ENCODE measurements around the gene SLC25A5.
A peak's percentile ranks its signal among the peaks of the same experiment; 100 is the strongest.
"Not testable (repeated sequence)": the region's sequence is repeated elsewhere in the genome, so short reads cannot be mapped to it uniquely, and the experiment has no call there.

The SLC25A5 gene

DNA sequence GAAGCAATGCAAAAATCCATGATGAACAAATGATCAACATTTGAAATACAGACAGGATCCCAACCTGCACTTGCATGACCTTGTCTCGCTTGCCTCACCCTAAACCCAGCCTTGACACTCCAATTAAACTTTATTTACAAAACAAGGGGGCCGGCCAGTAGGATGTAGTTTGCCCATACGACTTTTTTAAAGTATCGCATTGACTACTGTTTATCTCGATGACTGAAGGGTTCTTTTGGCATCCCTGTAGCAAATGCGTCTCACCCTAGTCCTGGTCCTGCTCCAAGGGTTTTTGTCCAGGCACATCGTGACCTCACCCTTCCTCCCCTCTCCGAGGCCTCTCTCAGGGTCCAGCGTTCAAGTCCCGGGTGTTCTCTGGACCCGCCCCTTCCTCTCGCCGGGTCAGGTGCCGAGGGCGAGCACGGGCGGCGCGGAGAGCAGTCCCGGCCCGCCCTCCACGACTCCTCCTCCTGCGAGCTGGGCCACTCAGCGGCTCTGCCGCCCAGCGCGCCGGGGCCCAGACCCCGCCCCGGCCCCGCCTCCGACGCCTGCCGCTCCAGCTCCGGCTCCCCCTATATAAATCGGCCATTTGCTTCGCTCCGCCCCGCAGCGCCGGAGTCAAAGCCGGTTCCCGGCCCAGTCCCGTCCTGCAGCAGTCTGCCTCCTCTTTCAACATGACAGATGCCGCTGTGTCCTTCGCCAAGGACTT lies at the start of gene SLC25A5:
TSS of gene SLC25A5 (plus strand) at position 603 of the 709 bp plus-strand sequence. CDS start at position 675, 72 bp downstream.
- DNase-seq, result peak; percentile 89

DNA sequence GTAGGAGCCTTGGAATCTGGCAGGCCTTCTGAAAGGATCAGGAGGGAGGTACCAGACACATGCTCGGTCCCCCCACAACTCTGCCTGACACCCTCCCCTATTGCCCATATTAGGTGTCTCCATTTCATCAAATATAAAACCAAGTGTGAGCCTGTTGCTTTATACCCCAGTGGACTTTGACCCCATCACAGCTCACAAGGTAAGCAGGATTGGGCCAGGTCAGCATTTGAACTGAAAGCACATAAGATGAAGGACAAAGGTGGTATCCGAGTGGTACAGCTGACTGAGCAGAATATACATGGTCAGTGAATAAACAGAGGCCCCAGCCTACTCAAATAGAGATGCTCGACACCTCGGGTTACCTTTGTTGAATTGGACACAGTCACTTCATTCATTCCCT lies 49.1 kb upstream of the SLC25A5 start:
- no peak for DNase-seq

DNA sequence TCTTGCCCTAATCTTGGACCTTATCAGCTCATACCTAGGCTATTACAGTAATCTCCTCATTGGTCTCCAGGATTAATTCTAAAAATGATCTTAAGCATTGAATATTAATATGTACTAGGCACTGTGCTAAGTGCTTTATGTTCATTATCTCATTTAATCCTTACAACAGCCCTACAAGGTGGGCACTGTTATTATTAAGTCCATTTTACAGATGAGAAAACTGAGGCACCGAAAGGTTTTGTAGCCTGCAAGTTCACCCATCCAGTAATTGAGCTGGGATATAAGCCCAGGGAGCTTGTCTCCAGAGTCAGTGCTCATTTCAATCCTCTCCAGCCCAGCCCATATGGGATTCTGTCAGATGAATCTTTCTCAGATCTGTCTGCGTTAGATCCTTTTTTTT lies 48.3 kb upstream of the SLC25A5 start:
- DNase-seq, result no peak

DNA sequence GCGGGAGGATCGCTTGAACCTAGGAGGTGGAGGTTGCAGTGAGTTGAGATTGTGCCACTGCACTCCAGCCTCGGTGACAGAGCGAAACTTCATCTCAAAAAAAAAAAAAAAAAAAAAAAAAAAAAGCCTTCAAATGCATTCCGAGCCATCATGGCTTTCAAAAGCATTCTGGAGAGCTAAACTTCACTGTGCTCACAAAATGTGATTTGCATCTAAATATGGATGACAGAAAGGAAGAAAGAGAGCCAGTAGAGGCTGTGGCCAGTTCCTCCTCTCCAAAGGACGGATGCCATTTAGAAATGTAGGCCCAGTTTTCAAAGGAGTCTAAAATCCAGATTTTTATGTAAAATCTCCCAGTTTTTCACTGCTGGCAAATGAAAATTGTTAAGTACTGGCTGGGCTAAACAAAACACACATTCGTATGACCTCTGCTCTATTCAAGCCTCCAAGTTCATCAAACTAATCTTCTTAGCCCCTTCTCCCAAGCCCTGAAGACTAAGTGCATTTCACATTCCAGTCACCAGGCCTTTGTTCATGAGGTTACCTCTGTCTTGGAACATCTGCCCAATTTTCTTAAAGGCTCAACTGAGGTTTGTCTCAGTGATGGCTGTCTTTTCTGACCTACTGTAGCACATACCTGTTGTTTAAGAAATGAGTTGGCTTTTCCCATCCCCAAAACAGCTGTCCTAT lies 47.1 kb upstream of the SLC25A5 start:
- DNase-seq, result no peak

DNA sequence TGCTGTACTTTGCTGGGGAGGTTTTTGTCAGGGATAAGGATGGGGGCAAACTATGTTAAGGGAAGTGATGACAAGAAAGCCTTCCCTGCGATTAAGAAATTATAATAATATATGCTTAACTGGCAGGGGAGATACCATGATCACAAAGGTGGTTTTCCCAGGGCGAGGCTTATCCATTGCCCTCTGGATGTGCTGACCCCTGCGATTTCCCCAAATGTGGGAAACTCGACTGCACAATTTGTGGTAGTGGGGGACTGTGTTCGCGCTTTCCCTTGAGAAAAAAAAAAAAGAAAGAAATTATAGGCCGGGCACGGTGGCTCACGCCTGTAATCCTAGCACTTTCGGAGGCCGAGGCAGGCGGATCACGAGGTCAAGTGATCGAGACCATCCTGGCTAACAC lies 44.6 kb upstream of the SLC25A5 start:
- DNase-seq, result peak; percentile 58

DNA sequence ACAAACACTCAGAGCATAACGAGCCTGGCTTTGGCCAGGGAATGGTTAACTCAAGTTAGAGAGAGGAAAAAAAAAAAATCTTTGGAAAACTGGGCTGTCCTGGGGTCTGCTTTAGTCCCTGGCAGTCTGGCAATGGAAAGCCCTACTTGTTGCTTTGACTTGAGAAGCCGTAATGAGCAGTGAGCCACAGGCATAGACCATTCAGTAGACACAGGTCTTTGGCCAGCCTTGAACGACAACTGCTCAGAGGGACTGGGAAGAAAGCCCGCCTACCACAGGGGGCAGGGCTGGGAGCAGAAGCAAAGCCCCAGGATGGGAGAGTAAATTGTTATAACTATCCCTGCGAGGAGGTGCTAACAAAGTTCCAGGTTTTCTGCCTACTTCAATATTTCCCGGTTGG lies 43.2 kb upstream of the SLC25A5 start:
- DNase-seq, result no peak

DNA sequence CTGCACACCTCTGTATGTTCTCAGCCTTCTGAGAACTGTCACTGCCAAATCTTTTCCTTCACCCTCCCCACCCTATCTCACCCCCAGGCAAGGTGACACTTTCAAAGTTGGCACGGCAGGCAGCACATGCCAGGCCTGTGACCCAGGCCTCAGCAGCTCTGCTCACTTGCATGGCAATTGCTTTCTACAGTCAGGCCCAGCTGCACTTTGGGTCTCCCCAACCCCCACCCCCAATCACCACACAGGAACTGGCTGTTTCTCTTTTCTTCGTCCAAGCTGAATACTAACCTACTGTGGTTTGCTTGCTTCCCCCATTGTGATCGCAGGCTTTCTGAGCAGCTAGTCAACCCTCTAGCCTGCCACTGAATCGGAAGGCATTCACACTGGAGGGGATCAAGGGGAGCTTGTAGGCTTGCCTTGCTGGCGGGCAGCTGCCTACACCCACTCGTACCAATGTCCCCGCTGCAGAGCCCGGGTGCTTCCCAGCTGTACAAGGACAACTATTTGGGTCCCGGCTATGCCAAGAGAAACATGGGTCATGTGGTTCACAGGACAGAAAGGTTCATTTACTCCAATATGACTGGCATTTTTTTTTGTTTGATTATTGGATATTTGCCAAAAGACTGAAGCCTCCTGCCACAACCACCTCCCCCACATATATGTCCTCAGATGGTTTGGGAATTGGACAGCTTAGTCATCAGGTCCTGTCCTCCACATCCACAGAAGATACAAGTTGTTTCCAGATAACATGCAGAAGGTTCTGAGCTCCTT lies 41.0 kb upstream of the SLC25A5 start:
- DNase-seq, result peak; percentile 57

DNA sequence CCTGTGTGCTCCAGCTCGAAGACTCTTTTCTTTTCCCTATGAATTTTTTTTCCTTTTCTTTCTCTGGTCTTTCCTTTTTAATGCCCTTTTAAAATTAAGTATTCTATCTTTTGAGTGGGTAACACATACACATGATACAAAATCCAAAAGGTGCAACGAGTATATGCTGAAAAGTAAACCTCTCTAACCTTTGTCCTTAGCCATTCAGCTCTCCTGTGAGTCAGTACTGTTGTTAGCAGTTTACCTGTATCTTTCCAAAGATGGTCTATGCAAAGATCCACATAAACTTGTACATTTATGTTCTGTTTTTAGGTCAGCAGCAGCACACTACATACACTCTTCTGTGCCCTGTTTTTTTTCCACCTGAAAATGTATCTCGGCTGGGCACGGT lies 40.5 kb upstream of the SLC25A5 start:
- DNase-seq, result no peak

DNA sequence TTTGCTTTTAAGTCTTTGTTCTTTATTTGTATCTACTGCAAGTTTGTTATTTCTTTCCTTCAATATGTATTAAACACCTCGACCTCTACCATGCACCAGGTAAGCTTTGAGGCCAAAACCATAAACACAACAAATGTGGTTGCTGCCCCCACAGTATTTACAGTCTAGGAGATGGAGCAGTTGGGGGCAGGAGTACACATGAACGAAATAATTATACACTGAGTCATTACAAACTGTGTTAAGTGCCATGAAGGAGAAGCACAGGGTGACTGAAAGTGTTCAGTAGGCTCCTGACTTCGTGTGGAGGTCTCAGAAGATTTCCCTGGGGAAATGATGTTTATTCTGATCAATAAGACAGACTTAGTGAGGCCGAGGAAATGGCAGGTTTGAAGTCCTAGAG lies 38.8 kb upstream of the SLC25A5 start:
- no peak for DNase-seq

DNA sequence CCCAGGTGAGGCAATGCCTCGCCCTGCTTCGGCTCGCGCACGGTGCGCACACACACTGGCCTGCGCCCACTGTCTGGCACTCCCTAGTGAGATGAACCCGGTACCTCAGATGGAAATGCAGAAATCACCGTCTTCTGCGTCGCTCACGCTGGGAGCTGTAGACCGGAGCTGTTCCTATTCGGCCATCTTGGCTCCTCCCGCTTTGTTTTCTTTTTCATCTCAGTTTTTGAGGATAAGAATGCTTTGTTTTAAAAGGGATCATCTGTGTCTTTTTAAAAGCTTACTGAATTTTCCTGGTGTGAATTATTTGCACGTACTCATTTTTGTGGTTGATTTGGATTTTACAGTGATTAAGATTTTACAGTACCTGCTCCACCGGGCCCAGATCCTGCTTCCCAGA lies 26.9 kb upstream of the SLC25A5 start:
- DNase-seq, result not testable (repeated sequence)

DNA sequence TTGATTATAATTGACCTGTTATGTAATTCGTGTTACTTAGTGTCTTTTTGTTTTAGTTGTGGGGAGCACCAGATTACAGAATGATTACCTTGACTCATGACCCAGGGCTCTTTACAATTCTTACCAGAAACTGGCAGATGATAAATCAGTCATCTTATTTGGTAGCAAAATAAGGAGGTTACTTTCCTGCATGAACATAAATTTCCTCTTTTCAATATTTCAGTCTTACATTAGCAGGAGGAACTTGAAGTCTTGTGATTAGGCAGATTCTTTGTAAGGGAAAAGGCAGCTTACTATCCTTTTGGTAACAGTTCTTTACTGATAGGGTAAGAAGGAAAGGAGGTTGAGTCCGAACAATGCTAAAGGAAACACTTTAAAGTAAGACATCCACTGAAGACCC lies 26.0 kb upstream of the SLC25A5 start:
- no peak for DNase-seq

DNA sequence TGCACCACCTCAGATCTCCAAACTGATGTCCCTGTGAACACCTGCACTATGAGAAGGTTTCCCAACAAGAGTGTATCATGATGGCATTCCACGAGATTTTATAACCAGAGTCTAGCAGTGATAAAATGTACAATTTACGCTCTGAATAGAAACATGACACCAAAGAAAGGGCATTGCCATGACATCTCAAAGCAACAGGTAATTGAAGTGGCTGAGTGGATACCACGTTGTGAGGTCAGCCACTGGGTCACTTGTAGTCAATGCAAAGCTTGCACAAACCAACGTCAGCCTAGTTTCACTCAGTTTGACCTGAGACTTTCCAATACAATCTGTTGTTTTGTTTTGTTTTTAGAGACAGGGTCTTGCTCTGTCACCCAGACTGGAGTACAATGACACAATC lies 15.0 kb upstream of the SLC25A5 start:
- DNase-seq, result no peak

DNA sequence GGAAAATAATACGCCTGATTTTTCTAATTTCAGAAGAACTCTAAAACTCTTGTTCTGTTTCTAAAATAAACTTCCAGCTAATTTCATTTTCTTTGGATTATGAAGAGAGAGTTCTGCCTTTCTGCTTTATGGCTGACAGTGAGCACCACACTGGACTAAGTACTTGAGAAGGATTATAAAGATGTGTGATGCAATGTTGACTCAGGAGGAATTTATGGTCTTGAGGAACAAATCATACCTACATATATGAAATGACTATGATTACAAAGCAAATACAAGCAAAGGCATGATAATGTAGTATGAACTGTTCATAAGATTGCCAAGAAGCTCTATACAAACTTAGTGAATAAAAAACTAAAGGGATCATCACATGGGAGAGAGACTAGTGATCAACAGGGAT lies 13.0 kb upstream of the SLC25A5 start:
- no peak for DNase-seq

DNA sequence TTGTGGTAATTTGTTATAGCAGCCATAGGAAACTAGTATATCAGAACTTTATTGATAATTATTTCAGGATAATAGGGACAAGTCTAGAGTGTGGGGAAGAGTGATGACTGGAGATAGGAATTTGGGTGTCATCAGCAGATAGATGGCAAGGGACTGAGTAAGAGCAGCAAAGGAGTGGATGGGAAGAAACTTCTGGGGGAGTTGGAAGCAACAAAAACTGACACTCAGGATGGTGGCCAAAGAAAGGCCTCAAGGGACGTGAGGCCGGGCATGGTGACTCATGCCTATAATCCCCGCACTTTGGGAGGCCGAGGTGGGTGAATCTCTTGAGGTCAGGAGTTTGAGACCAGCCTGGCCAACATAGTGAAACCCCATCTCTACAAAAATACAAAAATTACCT lies 9.1 kb upstream of the SLC25A5 start:
- DNase-seq, result no peak

DNA sequence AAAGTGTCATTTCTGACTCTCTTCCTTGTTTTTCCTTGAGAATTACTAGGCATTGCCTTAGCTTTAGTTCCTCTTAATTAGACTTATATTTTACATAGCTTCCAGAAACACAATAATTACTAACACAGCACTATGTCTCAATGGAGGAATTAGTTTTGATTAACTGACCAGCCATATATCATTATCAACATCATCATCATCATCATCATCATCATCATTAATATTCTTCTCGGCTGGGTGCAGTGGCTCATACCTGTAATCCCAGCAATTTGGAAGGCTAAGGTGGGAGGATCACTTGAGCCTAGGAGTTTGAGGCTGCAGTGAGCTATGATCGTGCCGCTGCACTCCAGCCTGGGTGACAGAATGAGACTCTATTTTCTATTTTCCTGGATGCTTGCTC lies 2.7 kb upstream of the SLC25A5 start:
- DNase-seq, result no peak

DNA sequence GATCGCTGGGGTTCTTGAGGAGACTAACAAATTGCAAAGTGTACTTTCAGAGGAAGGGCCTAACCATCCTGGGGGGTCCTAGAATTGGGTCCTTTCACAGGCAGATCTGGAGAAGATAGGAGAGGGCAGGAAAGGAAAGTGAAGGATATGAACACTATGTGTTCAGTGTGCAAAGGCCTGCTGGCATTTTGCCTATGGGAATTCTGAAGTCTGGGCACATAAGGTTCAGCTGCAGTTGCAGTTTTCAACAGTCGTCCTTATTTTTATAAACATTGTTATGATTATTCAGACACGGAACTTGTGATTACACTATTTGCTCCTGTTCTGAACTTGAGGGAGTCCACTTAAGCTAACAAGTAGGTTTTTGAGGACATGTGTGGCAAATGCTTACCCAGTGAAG lies 1.3 kb upstream of the SLC25A5 start:
- no peak for DNase-seq

DNA sequence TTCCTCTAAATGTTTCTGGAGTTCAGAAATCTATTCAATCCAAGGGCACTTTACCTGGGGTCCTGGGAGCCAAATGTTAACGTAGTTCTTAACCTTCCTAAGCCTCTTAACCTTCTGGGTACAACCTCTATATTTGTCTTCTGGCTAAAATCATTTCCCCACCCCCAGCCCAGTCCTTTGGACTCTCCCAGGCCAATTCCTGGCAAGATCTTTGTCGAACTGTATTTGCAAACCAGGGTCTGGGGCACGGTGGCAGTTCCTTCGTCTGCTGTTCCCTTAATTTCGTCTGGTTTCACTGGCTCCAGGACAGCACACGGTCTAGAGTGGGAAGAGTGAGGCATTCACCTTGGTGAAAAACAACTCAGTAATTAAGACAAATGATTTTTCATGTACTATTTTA lies 811 bp upstream of the SLC25A5 start:
- DNase-seq, result no peak

DNA sequence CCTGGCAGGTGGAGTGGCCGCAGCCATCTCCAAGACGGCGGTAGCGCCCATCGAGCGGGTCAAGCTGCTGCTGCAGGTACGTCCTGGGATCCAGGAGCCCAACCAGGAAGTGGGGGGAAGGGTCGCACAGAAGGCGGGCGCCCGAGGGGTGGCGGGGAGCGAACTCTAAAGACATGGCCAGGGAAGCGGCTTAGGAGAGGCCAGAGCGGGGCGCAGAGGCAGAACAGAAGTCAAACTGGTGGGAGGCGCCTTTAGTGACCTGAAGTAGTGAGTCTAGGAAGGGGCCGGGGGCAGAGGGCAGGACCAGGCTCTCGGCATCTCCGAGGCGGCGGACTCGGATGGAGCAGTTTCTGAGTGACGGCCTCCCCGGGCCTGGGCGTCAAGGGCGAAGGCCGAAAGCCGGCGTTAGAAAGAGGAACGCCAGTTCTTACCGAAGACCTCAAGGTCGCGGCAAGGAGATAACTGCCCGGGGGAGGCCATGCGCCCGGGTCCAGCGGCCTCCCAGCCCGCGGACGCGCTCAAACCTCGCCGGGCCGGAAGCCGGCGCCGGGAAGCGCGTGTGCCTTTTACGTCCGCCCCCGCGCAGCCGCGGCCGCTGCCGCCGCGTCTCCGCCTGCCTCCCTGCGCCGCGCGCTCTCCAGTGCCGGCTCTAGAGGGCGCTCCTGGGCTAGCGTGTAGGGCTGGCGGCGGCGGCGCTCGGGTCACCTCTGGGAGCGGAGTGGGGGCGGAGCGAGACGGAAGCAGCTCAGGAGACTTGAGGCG lies 488 bp downstream of the SLC25A5 start:
- DNase-seq, result peak; percentile 92

DNA sequence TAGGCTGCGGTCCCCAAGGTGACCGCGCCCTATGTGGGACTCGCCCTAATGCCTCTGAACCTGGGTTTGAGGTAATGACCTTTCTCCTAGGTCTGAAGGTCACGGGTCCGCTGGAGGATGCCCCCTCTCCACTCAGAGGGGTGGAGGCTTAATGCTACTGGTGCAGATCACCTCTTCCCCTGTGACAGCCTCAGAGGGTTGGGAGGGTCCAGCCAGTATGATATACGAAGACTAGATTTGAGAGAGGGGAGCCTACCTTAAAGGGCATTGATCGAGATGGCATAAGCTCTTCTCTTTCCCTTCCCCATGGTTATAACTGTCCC lies 1.0 kb downstream of the SLC25A5 start:
- no peak for DNase-seq

DNA sequence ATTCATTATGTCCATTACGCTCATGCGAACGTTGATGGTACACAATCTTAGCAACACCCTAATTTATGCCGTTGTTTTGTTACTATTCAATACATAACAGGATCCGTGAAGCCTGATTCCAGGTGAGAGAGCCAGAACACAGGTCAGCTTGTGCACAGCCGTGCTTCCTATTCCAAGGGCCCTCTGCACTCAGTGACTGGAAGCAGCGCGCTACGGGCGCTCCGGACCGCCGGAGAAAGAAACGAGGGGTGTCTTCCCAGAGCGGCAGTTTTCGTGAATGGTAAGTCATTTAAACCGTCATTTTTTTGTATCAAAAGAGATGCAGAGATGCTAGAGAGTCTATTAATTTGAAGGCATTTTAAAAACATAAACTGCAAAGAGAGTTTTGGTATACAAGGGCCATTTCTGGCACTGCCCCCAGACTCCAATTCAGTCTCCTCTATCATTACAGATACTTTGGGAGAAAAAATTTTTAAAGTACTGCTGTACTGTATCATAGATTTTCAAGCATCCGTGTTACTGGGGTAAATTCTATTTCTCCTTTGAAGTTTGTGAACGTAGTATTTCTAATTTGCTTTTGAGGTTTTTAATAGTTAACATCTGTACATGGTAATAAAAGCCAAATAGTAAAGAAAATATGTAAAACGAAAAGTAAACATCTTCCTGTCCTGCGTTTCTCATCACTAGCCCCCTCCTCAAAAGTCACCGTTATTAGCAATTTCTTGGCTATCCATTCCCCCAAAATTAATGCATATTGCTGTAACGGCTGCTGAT lies 6.6 kb downstream of the SLC25A5 start:
- DNase-seq, result no peak

DNA sequence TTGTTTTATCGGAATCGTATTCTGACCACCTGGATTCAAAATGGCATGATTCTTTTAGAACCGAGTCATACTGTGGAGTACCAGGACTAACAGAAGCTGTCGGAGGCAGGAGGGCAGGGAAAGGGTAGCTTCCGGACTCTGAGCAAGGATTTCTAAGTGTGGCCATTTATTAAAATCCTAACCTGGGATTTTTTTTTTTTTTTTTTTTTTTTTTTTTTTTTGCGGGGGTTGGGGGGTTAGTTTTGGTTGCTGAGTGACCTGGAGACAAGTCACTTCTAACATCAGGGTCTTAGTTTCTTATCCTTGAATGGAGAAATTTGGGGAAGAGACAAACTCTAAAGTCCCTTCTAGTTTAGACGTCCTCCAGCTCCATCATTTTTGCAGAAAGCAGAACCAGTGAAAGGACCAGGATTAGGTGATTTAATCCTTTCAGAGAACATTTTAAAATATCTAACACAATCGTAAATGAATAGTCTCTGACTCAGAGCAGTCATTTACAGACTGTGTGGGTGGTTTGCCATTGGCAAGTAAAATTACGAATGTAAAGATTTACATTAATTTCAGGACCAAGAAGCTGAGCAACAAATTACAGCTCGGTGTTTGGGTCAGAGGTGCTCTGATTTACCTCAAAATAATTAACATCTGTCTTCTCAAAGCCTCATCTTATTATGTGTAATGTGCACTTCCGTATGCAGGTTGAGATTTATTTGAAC lies 7.3 kb downstream of the SLC25A5 start:
- no peak for DNase-seq

DNA sequence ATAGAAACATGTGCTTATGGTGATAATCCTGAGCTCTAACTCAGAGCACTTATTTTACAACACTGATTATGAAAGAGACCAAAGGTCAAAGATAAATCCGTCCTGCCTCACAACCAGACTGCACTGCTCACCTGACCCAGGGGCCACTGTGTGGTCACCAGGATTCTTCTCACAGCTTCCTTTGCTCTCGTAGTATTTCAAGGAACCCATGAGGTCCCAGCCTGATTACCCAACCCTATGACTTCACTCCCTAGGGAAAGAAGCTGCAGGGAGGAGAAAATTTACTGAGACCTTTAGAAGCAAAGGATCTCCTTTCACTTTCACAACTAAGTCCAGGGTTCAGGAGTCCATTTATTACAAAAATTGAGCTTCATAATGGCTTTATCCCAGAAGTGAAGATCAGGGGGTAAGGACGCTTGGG lies 9.6 kb downstream of the SLC25A5 start:
- no peak for DNase-seq

Data from activated CD8-positive, alpha-beta memory T cell treated with anti-CD3 and anti-CD28 coated beads for 24 hours (primary cell).